ENCODE results near the gene PLCB4.

The PLCB4 gene

GRCh38 chr20:9061434-9061833 is 7.5 kb upstream of the PLCB4 start:
- DNase-seq (ENCODE audit: low read depth) = no peak

GRCh38 chr20:9062066-9062465 is 6.8 kb upstream of the PLCB4 start:
- DNase-seq (ENCODE audit: low read depth) = no peak

DNA sequence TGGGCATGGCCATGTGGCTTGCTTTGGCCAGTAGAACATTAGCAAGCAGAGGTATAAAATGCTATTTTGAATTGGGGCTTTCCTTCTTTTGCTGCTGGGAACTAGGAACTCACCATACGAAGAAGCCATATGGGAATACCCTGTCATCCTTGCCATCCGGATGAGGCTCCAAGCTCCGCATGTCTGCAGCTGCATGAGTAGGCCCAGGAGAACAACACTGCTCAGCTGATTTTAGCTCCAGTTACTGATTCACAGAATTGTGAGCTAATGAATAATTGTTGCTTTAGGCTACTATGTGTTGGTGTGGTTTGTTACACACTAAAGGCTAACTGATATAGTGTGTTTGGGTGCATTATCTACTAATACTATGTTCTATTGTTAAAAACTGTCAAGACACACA is 2.7 kb upstream of the PLCB4 start:
- DNase-seq (ENCODE audit: low read depth) = no peak

- no peak for DNase-seq (ENCODE audit: low read depth)
These were observed 570 bp upstream of the PLCB4 start for GRCh38 chr20:9068233-9068801.

DNA sequence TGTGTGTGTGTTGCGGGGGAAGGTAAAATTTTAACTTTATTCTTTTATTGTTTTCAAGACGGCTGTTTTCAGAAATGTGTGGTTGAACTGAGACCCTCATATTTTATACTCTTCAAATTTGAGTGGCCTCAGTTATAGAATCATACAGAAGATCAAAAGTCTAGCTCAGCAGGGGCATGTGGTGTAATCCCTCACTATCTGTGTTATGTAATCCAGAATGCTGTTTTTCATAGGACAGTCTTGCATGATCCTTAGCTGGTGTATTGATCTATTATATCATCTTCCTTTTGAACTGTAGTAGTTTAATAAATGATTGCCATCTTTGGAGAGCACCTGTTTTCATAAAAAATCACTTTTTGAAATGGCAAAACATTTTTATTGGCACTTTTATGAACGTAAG is 1.4 kb downstream of the PLCB4 start:
- DNase-seq (ENCODE audit: low read depth) = no peak

DNA sequence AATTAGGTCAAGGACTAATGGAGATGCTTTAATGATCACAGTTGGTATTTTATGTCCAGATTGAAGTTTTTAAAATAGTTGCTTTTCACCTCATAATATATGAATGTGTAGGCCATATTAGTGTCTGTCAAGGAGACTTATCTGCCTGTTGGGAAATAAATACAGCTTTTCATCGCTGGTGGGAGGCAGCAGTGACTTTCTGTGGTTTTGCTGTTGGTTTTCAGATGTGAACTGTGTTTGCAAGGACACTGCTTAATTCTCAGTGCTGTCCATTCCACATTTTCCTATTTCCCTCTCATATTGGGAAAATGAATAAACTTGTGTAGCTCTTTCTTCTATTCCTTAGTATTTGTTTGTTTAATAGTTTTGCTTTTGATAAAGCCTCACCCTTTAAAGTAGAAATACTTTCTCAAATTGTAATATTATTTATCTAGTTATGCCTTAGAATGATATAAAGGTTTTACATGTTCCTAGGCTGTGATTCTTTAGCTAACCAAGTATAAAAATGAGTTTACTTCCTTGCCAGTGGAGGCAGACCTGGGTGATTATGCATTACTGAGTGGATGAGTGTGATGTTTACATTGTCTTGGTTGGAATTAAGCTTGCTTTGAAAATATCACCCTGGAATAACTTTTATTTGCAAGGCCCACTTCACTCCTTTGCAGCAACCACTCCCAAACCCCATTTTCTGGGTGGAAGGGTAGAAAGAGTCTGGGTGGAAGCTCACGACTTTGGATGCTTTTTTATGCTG is 3.3 kb downstream of the PLCB4 start:
- DNase-seq (ENCODE audit: low read depth) = no peak

- DNase-seq (ENCODE audit: low read depth) = no peak
These were observed 4.1 kb downstream of the PLCB4 start for GRCh38 chr20:9072861-9073500.

GRCh38 chr20:9075264-9076095 is 6.6 kb downstream of the PLCB4 start:
- DNase-seq (ENCODE audit: low read depth) = no peak

DNA sequence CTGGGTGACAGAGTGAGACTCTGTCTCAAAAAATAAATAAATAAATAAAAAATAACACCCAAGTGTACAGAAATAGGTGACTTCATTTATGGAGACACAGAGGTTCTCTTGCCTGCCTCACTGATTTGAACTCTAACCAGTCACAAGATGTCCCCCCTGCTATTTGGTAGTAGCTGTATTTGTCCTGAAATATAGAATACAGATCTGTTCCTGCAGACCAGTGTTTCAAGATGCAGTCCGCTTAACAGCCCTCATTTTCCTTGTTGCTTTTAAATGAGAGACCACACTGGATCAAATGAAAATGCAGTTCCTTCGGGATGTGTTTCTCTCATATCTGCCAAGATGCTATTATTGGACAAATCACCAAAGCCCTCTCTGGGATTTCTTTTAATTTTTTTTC is 7.6 kb downstream of the PLCB4 start:
- no peak for DNase-seq (ENCODE audit: low read depth)

DNA sequence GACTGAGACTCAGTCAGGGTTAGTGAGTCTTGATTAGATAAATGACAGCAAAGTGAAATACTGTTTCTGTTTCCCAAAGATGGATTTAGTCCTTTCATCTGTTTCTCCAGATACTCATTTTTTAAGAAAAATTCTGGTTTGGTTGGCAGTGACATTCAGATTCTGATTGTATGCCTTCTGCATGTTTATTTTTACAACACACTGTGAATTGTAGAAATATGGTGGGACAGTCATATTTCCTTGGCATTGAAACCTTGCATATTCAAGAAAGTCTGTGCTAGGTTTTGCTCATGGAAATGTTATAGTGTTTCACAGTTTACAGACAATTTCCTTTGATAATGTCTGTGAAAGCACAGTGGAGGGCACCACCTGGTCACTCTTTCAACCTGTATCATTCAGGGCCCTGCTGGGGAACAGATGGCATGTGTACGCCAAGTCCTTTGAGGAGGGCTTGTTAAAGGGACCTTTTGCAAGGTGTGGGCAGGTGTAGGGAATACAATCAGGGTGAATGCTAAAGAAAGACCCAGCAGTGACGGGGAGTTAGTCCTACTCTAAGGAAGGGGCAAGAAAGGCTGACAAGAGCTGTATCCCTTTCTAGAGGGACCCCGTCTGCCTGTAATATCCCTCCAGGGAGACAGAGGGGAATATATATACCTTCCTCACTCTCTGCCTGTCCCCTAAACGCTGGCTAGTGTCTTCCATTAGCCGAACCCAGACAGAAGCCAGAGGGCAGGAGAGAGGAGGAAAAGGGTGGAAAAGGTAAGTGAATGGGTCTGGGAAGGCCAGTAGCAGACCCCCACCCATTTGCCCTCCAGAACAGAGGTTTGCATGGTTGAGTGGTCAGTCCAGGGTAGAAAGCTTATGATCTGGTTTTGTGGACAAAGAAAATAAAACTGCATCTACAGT is 10.2 kb downstream of the PLCB4 start:
- no peak for DNase-seq (ENCODE audit: low read depth)

- DNase-seq (ENCODE audit: low read depth) = no peak
These were observed 12.6 kb downstream of the PLCB4 start for GRCh38 chr20:9081423-9081966.

DNA sequence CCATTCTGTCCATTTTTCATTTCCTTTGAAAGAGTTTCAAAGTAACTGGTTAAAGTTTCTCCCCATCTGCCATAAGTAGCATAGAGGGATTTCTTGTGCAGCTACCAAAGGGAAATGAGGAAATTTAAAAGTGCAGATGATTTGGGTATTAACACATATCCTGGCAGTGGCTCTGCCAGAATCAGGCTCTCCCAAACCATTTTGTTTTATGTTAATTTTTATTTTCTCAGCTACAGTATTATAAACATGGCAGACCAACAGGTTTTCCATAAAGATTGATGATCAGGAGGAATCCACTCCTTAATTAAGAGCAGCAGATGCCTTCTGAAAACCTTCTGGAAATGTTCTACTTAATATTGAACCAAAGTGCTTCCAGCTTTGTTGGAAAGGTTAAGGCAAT is 13.9 kb downstream of the PLCB4 start:
- DNase-seq (ENCODE audit: low read depth) = no peak

- no peak for DNase-seq (ENCODE audit: low read depth)
These were observed 18.8 kb downstream of the PLCB4 start for GRCh38 chr20:9087531-9088217.

DNA sequence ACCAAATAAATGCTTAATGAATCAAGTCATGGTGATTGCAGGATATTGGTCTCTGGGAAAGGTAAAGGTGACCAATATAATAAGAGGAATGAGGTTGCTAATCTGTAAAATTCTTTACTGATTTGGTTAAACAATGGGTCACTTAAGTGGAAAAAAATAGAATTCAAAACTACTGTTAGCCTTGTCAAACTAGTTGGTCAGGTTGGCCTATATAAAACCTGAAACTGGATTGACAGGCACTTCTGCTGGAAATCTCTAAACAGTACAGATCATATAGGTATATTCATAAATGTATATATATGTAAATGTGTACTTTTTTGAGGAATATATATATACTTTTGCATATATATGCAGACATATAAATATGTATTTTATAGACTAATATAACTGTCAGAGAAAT is 19.7 kb downstream of the PLCB4 start:
- DNase-seq (ENCODE audit: low read depth) = no peak

GRCh38 chr20:9092113-9092512 is 23.2 kb downstream of the PLCB4 start:
- DNase-seq (ENCODE audit: low read depth) = no peak

DNA sequence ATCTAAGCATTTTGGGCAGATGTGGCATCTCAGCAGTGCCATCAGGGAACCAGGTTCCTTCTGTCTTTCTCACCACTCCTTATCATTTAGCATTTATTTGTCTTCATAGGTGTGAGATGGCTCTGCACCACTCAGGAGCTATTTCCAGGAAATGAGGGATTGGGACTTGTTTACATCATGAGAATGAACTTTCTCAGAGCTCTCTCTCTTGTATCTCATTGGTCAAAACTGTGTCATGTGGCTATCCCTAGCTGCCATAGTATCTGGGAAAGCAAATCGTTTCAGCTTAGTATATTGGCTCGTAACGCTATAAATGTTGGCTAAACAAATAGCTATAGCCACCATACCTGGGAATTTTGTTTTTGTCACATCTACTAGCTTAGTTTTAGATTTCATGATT is 23.8 kb downstream of the PLCB4 start:
- no peak for DNase-seq (ENCODE audit: low read depth)

DNA sequence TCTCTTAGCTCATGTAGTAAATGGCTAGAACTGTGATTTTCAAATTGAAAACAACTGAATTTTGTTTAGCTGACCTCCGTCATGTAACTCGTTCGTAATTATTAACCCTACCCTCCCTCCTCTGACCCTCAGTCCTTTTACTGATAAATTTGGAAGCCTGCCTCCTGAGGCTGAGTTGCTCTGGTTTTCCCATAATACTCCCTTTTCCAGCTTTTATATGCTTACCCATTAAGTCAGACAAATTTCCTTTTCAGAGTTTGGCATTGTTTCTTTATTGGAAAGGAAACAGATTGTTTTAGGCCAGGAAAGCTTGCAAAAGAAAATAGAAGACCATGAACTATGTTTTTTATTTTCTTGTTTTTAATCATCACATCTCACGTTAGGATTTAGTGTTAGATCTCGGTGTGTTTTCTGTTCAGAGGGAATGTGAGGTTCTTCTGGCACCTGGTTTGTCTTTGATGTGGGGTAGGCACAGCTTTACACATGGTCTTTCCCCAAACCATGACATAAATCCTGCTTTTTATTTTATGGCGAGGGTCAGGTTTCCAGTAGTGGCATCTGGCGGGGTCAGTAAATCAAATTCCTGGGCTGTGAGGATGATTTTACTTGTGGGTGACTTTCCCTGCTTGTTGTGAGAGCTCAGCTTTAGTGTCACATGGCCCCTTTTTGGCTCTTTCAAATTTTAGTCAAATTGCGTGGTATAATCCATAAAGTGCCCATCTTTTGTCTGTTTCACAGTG is 24.5 kb downstream of the PLCB4 start:
- DNase-seq (ENCODE audit: low read depth) = no peak

DNA sequence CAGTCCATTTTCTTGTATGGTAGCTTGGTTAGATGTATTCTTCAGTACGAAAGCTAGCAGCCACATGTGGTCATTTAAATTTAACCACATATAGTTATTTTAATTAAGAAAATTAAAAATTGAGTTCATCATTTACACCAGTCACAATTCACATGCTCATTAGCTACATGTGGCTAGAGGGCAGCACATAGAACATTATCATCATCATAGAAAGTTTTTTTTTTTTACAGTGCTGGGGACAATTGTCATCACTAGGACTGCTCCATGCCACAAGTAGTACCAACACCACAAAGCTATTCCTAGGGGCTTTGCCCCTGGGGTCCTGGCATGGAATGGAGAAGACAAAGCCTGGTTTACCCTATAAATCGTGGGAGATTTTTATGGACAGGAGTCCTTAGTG is 30.5 kb downstream of the PLCB4 start:
- no peak for DNase-seq (ENCODE audit: low read depth)

DNA sequence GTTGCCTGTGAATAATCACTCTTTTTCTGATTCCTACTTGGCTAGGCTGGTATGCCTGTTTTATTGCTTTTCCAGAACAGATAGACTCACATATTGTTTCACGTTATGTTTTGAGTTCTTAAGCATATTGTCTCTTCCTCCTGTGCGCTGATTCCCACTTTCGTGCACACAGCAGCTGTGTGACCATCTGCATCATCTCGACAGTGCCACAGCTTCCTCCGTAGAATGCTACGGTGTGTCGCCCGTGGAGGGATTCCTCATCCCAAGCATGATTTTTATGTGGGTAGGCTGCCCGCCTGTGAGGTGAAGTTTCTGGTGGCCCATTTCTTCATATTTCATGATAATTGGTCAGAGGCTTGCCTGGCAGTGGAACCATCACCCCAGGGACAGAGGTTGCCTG is 31.8 kb downstream of the PLCB4 start:
- no peak for DNase-seq (ENCODE audit: low read depth)

- DNase-seq (ENCODE audit: low read depth) = no peak
These were observed 33.6 kb downstream of the PLCB4 start for GRCh38 chr20:9102456-9102855.

Data from HS-27A (cell line).